K562 (cell line): ENCODE data around the gene KRTAP11-1. TPM values are rescaled to one million over a fixed set of nuclear protein-coding genes. Genes with fewer than 3 reads are reported as not detected.
A peak's percentile ranks its signal among the peaks of the same experiment; 100 is the strongest.

Experiments
- ATF1 ChIP-seq, 2 experiments: fragments of 450-650 bp in 1 of 2; IDR thresholded peaks; 2 replicates each; pipeline ENCODE4 v1.6.1; 2016; ENCODE audit warnings: missing compliant biosample characterization in 1 of 2, missing genetic modification characterization in 1 of 2
- BRD9 ChIP-seq: fragments of 450-650 bp; IDR thresholded peaks from 2 replicates; pipeline ENCODE4 v1.6.1; 2018; ENCODE audit warnings: low read depth; ENCODE audit not compliant: partially characterized antibody
- CBX1 ChIP-seq: sonication (generic); IDR thresholded peaks from 2 replicates; pipeline ENCODE4 v1.6.1; 2016; ENCODE audit warnings: antibody characterized with exemption, low read depth, mild to moderate bottlenecking
- CTBP1 ChIP-seq: fragments of 450-650 bp; IDR thresholded peaks from 2 replicates; pipeline ENCODE4 v1.6.1; 2016; ENCODE audit warnings: borderline replicate concordance
- GABPA ChIP-seq: fragments of 200-800 bp; sonication (Bioruptor generic); conservative IDR thresholded peaks from 2 replicates; pipeline ENCODE4 v1.6.1; 2016; ENCODE audit warnings: low read depth, missing genetic modification characterization, missing compliant biosample characterization
- HDGF ChIP-seq: fragments of 450-650 bp; IDR thresholded peaks from 2 replicates; pipeline ENCODE4 v1.6.1; 2016
- HIVEP1 ChIP-seq: fragments of 250-450 bp; sonication (Bioruptor Pico); IDR thresholded peaks from 2 replicates; pipeline ENCODE4 v1.4.0; 2020; ENCODE audit warnings: mild to moderate bottlenecking
- NR3C1 ChIP-seq: sonication (generic); formaldehyde crosslinking; IDR thresholded peaks from 2 replicates; pipeline ENCODE4 v1.8.1; 2022; ENCODE audit warnings: missing genetic modification reagents
- PCBP2 ChIP-seq: fragments of 200-400 bp; formaldehyde crosslinking; IDR thresholded peaks from 2 replicates; pipeline ENCODE4 v1.6.1; 2018; ENCODE audit warnings: low read length, low read depth, mild to moderate bottlenecking, moderate library complexity; ENCODE audit not compliant: poor library complexity, severe bottlenecking
- SIN3A ChIP-seq, 2 experiments: fragments of 150-350 bp in 1 of 2; IDR thresholded peaks; 2 replicates each; pipeline ENCODE4 v1.6.1; 2011 to 2016; ENCODE audit warnings: borderline replicate concordance in 2 of 2, low read depth in 2 of 2, low read length in 2 of 2, mild to moderate bottlenecking in 2 of 2, moderate library complexity in 2 of 2; ENCODE audit not compliant: control insufficient read depth in 1 of 2
- SMARCE1 ChIP-seq: fragments of 450-650 bp; IDR thresholded peaks from 2 replicates; pipeline ENCODE4 v1.7.1; 2016; ENCODE audit warnings: mild to moderate bottlenecking
- SNIP1 ChIP-seq: fragments of 450-650 bp; IDR thresholded peaks from 2 replicates; pipeline ENCODE4 v1.7.1; 2017; ENCODE audit warnings: low read depth, mild to moderate bottlenecking
- TARDBP ChIP-seq: fragments of 450-650 bp; IDR thresholded peaks from 2 replicates; pipeline ENCODE4 v1.6.1; 2016
- ZNF224 ChIP-seq: sonication (generic); formaldehyde crosslinking; IDR thresholded peaks from 2 replicates; pipeline ENCODE4 v1.8.0; 2022; ENCODE audit warnings: mild to moderate bottlenecking, missing genetic modification reagents
- ZNF23 ChIP-seq: fragments of 250-450 bp; sonication (Bioruptor Pico); IDR thresholded peaks from 2 replicates; pipeline ENCODE4 v1.4.0; 2020; ENCODE audit warnings: mild to moderate bottlenecking
- ZNF239 ChIP-seq: fragments of 250-450 bp; sonication (Bioruptor Pico); IDR thresholded peaks from 2 replicates; pipeline ENCODE4 v1.4.0; 2020; ENCODE audit warnings: mild to moderate bottlenecking
- ZNF316 ChIP-seq: fragments of 450-650 bp; IDR thresholded peaks from 2 replicates; pipeline ENCODE4 v1.6.1; 2016
- polyA plus RNA-seq, 8 experiments: library from polyadenylated mRNA; depleted of rRNA in 4 of 8; stranded (reverse) in 5 of 8; unstranded in 3 of 8; fragments of >200 nt; fragmentation: Nextera tagmentation in 2 of 8; fragmentation: Illumina TruSeq in 1 of 8; extraction: Ambion mirVana in 2 of 8; extraction: Trizol in 1 of 8; gene quantifications; 2 replicates each; pipeline versions ENCODE4 v1.2.1 to v1.2.3, GENCODE V29; 2011 to 2014; ENCODE audit warnings: inconsistent platforms in 1 of 8, missing spikeins in 1 of 8
- total RNA-seq, 7 experiments: library from RNA; depleted of rRNA in 6 of 7; stranded (reverse); fragments of >200 nt in 6 of 7; fragmentation: Illumina TruSeq in 2 of 7; extraction: Trizol in 2 of 7; gene quantifications; 2 replicates each; pipeline versions ENCODE4 v1.2.1 to v1.2.3, GENCODE V29; 2011 to 2021; ENCODE audit warnings: low replicate concordance in 1 of 7
- TF ChIP-seq, protein P1 (sequence below): fragments of 250-450 bp; sonication (Bioruptor Pico); IDR thresholded peaks from 2 replicates; pipeline ENCODE4 v1.5.1; 2021; ENCODE audit warnings: mild to moderate bottlenecking
- TF ChIP-seq, protein P2 (sequence below), 3 experiments: IDR thresholded peaks in 2 of 3; conservative IDR thresholded peaks in 1 of 3; 2 replicates each; pipeline ENCODE4 v1.5.1; 2011 to 2012; ENCODE audit warnings: low read length in 3 of 3, mild to moderate bottlenecking in 3 of 3, control low read depth in 2 of 3, improper control_type of control experiment in 1 of 3, inconsistent platforms in 1 of 3, low read depth in 1 of 3, mixed read lengths in 1 of 3, moderate library complexity in 1 of 3; ENCODE audit not compliant: insufficient read depth in 2 of 3
- TF ChIP-seq, protein P3 (sequence below): sonication (generic); formaldehyde crosslinking; IDR thresholded peaks from 2 replicates; pipeline ENCODE4 v1.8.0; 2022; ENCODE audit warnings: missing genetic modification reagents, mild to moderate bottlenecking, borderline replicate concordance
- TF ChIP-seq, protein P4 (sequence below): IDR thresholded peaks from 3 replicates; pipeline ENCODE4 v1.6.1; 2011; ENCODE audit warnings: borderline replicate concordance, mild to moderate bottlenecking, moderate library complexity; ENCODE audit not compliant: insufficient read length; ENCODE audit errors: extremely low read depth

The KRTAP11-1 gene
- total and polyA plus RNA-seq, 9 of the 15 experiments (the other 6 are each of a cell fraction or from before 2014, with no cell fraction given) = not detected

DNA sequence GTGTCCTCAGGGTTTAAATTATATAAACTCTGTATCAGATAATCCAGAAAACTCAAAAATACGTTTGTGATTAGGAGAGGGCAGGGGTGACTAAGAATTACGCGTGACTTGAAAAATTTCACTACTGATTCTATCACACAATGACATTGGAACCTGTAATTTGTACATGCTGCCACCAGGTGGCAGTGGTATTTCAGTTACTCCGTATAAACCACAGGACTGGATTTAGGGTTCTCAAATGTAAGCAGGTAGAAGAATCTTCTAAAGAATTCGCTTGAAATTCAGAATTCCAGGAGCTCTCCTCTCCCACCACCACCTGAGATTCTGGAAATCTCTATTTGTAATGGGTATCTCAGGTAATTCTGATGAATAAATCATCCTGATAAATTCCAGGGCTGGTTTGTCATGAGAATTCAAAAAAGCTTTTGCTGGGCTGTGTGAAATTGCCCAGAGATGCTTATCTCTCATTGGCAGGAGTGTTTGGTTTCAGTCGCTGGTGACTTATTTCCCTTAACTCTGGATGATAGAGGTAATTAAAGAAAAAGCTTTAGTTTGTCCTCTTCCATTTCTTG is 50.1 kb downstream of the KRTAP11-1 start (continued):
- no peak for TF ChIP-seq CTBP1
- TF ChIP-seq BRD9 = no peak
- TF ChIP-seq, protein P1, sequence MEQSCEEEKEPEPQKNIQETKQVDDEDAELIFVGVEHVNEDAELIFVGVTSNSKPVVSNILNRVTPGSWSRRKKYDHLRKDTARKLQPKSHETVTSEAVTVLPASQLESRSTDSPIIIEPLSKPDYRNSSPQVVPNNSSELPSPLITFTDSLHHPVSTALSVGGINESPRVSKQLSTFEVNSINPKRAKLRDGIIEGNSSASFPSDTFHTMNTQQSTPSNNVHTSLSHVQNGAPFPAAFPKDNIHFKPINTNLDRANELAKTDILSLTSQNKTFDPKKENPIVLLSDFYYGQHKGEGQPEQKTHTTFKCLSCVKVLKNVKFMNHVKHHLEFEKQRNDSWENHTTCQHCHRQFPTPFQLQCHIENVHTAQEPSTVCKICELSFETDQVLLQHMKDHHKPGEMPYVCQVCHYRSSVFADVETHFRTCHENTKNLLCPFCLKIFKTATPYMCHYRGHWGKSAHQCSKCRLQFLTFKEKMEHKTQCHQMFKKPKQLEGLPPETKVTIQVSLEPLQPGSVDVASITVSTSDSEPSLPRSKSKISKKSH (CRISPR knock-in tag) = no peak
- TF ChIP-seq, protein P2, sequence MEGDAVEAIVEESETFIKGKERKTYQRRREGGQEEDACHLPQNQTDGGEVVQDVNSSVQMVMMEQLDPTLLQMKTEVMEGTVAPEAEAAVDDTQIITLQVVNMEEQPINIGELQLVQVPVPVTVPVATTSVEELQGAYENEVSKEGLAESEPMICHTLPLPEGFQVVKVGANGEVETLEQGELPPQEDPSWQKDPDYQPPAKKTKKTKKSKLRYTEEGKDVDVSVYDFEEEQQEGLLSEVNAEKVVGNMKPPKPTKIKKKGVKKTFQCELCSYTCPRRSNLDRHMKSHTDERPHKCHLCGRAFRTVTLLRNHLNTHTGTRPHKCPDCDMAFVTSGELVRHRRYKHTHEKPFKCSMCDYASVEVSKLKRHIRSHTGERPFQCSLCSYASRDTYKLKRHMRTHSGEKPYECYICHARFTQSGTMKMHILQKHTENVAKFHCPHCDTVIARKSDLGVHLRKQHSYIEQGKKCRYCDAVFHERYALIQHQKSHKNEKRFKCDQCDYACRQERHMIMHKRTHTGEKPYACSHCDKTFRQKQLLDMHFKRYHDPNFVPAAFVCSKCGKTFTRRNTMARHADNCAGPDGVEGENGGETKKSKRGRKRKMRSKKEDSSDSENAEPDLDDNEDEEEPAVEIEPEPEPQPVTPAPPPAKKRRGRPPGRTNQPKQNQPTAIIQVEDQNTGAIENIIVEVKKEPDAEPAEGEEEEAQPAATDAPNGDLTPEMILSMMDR (IDR thresholded peaks at IDR 0.05 in 2 of 3, conservative IDR thresholded peaks at IDR 0.05 in 1 of 3; ENCODE audit: insufficient read depth in 2 of 3, low read depth in 1 of 3, low read length in 3 of 3) = peak; percentile 41 to 71 (median 62)
- no peak for TF ChIP-seq ZNF316
- TF ChIP-seq, protein P3, sequence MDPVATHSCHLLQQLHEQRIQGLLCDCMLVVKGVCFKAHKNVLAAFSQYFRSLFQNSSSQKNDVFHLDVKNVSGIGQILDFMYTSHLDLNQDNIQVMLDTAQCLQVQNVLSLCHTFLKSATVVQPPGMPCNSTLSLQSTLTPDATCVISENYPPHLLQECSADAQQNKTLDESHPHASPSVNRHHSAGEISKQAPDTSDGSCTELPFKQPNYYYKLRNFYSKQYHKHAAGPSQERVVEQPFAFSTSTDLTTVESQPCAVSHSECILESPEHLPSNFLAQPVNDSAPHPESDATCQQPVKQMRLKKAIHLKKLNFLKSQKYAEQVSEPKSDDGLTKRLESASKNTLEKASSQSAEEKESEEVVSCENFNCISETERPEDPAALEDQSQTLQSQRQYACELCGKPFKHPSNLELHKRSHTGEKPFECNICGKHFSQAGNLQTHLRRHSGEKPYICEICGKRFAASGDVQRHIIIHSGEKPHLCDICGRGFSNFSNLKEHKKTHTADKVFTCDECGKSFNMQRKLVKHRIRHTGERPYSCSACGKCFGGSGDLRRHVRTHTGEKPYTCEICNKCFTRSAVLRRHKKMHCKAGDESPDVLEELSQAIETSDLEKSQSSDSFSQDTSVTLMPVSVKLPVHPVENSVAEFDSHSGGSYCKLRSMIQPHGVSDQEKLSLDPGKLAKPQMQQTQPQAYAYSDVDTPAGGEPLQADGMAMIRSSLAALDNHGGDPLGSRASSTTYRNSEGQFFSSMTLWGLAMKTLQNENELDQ (CRISPR knock-in tag) = no peak
- TF ChIP-seq ZNF224 = no peak
- no peak for TF ChIP-seq GABPA (tag)
- no peak for TF ChIP-seq NR3C1 (CRISPR knock-in tag)
- TF ChIP-seq SNIP1 = no peak
- TF ChIP-seq HDGF = no peak
- no peak for TF ChIP-seq PCBP2
- no peak for TF ChIP-seq ZNF239
- no peak for TF ChIP-seq ZNF23 (CRISPR knock-in tag)
- TF ChIP-seq CBX1 = peak; percentile 43; the same call in 1 of the 2 replicates
- no peak for TF ChIP-seq ATF1 (CRISPR knock-in tag; IDR thresholded peaks at IDR 0.05)
- no peak for TF ChIP-seq ATF1 (tag; IDR thresholded peaks at IDR 0.05)
- no peak for TF ChIP-seq TARDBP
- no peak for TF ChIP-seq HIVEP1 (CRISPR knock-in tag)
- TF ChIP-seq SMARCE1 = no peak
- no peak for TF ChIP-seq SIN3A (IDR thresholded peaks at IDR 0.05; ENCODE audit: borderline replicate concordance in 2 of 2, control insufficient read depth in 1 of 2, low read depth in 2 of 2, low read length in 2 of 2)
- TF ChIP-seq, protein P4, sequence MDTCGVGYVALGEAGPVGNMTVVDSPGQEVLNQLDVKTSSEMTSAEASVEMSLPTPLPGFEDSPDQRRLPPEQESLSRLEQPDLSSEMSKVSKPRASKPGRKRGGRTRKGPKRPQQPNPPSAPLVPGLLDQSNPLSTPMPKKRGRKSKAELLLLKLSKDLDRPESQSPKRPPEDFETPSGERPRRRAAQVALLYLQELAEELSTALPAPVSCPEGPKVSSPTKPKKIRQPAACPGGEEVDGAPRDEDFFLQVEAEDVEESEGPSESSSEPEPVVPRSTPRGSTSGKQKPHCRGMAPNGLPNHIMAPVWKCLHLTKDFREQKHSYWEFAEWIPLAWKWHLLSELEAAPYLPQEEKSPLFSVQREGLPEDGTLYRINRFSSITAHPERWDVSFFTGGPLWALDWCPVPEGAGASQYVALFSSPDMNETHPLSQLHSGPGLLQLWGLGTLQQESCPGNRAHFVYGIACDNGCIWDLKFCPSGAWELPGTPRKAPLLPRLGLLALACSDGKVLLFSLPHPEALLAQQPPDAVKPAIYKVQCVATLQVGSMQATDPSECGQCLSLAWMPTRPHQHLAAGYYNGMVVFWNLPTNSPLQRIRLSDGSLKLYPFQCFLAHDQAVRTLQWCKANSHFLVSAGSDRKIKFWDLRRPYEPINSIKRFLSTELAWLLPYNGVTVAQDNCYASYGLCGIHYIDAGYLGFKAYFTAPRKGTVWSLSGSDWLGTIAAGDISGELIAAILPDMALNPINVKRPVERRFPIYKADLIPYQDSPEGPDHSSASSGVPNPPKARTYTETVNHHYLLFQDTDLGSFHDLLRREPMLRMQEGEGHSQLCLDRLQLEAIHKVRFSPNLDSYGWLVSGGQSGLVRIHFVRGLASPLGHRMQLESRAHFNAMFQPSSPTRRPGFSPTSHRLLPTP = no peak
